IMR-90 (cell line): ENCODE measurements around the gene TBX10. TPM values are rescaled to one million over a fixed set of nuclear protein-coding genes. Genes with fewer than 3 reads are reported as not detected.

Experiments
- ATAC-seq: fragments of 200-7000 bp; cut with Tn5 transposase; 2 replicates; pipeline ENCODE4 v1.9.1; 2020; ENCODE audit warnings: low read depth, mild to moderate bottlenecking, moderate library complexity
- BruUV-seq: library from RNA; stranded (reverse); fragments of 400-500 nt; replicated peaks from 2 replicates; lab custom pipeline; 2021; lab: Mats Ljungman, UMichigan
- CTCF ChIA-PET: fragments of 300-600 bp; formaldehyde crosslinking; extraction: SDS; loops from one replicate; lab custom pipeline; 2021; ENCODE audit warnings: antibody characterized with exemption; lab: Yijun Ruan, JAX
- POLR2A ChIA-PET: fragments of 300-600 bp; sonication (Branson Sonifier 250); formaldehyde crosslinking; loops from one replicate; lab custom pipeline; 2022; ENCODE audit warnings: antibody characterized with exemption; ENCODE audit not compliant: unreplicated experiment; lab: Charles Lee
- DNase-seq: peaks from one replicate; pipeline ENCODE4 v3.0.0; 2013
- H2AFZ ChIP-seq: replicated peaks from 2 replicates; pipeline ENCODE3; 2013; ENCODE audit warnings: low read length, mild to moderate bottlenecking; ENCODE audit not compliant: poor library complexity
- H2AK5ac ChIP-seq: 2 replicates; pipeline ENCODE4 v1.6.1; 2013; ENCODE audit warnings: low read depth, low read length, inconsistent platforms
- H2AK9ac ChIP-seq: replicated peaks from 2 replicates; pipeline ENCODE3; 2013; ENCODE audit warnings: mild to moderate bottlenecking, low read depth, low read length, moderate library complexity; ENCODE audit not compliant: poor library complexity
- H2BK120ac ChIP-seq: 2 replicates; pipeline ENCODE4 v1.6.1; 2013; ENCODE audit warnings: low read depth, low read length, inconsistent platforms
- H2BK15ac ChIP-seq: 3 replicates; pipeline ENCODE4 v1.6.1; 2013; ENCODE audit warnings: low read depth, low read length, inconsistent platforms
- H2BK20ac ChIP-seq: 2 replicates; pipeline ENCODE4 v1.6.1; 2013; ENCODE audit warnings: low read depth, mild to moderate bottlenecking, inconsistent platforms, low read length, moderate library complexity
- H2BK5ac ChIP-seq: 2 replicates; pipeline ENCODE4 v1.6.1; 2013; ENCODE audit warnings: mild to moderate bottlenecking, low read depth, low read length, inconsistent platforms; ENCODE audit not compliant: poor library complexity, severe bottlenecking
- H3K14ac ChIP-seq: replicated peaks from 2 replicates; pipeline ENCODE4 v1.6.1; 2013; ENCODE audit warnings: low read depth, low read length, inconsistent platforms
- H3K18ac ChIP-seq: 2 replicates; pipeline ENCODE4 v1.6.1; 2013; ENCODE audit warnings: low read depth, low read length, control low read depth
- H3K23ac ChIP-seq: 2 replicates; pipeline ENCODE4 v1.6.1; 2013; ENCODE audit warnings: low read depth, low read length, inconsistent platforms
- H3K27ac ChIP-seq: 2 replicates; pipeline ENCODE4 v1.5.1; 2013; ENCODE audit warnings: mild to moderate bottlenecking, control low read depth, low read length; ENCODE audit not compliant: insufficient read depth
- H3K27me3 ChIP-seq: 2 replicates; pipeline ENCODE4 v1.6.1; 2013; ENCODE audit warnings: low read length; ENCODE audit not compliant: control insufficient read depth, insufficient read depth
- H3K36me3 ChIP-seq: 2 replicates; pipeline ENCODE4 v1.6.1; 2013; ENCODE audit warnings: low read length, mixed read lengths; ENCODE audit not compliant: control insufficient read depth, insufficient read depth
- H3K4ac ChIP-seq: 2 replicates; pipeline ENCODE4 v1.6.1; 2013; ENCODE audit warnings: low read depth, low read length, inconsistent platforms
- H3K4me1 ChIP-seq: 2 replicates; pipeline ENCODE4 v1.6.1; 2013; ENCODE audit warnings: low read length, mixed read lengths; ENCODE audit not compliant: control insufficient read depth, insufficient read depth
- H3K4me2 ChIP-seq: 2 replicates; pipeline ENCODE4 v1.6.1; 2013; ENCODE audit warnings: low read depth, mild to moderate bottlenecking, control low read depth, low read length, moderate library complexity
- H3K4me3 ChIP-seq: 2 replicates; pipeline ENCODE4 v1.5.1; 2013; ENCODE audit warnings: low read depth, mild to moderate bottlenecking, control low read depth, low read length, moderate library complexity; ENCODE audit not compliant: insufficient read depth
- H3K56ac ChIP-seq: 2 replicates; pipeline ENCODE4 v1.6.1; 2013; ENCODE audit warnings: low read length, inconsistent platforms; ENCODE audit not compliant: insufficient read depth; ENCODE audit errors: extremely low read depth
- H3K79me1 ChIP-seq, 2 experiments: 2 replicates each; pipeline ENCODE4 v1.6.1; 2013; ENCODE audit warnings: low read length in 2 of 2, inconsistent platforms in 1 of 2, low read depth in 1 of 2
- H3K9ac ChIP-seq: 2 replicates; pipeline ENCODE4 v1.6.1; 2013; ENCODE audit warnings: low read depth, low read length, control low read depth
- H3K9me1 ChIP-seq: 2 replicates; pipeline ENCODE4 v1.6.1; 2013; ENCODE audit warnings: low read length, inconsistent platforms; ENCODE audit not compliant: insufficient read depth
- H3K9me3 ChIP-seq: 2 replicates; pipeline ENCODE4 v1.6.1; 2013; ENCODE audit warnings: low read length; ENCODE audit not compliant: control insufficient read depth, insufficient read depth
- H4K20me1 ChIP-seq: 2 replicates; pipeline ENCODE4 v1.6.1; 2013; ENCODE audit warnings: low read length, inconsistent platforms; ENCODE audit not compliant: insufficient read depth
- H4K5ac ChIP-seq: 2 replicates; pipeline ENCODE4 v1.6.1; 2013; ENCODE audit warnings: mild to moderate bottlenecking, low read depth, low read length, control low read depth
- H4K8ac ChIP-seq, 2 experiments: 2 replicates each; pipeline ENCODE4 v1.6.1; 2013; ENCODE audit warnings: low read depth in 2 of 2, low read length in 2 of 2, control low read depth in 1 of 2, inconsistent platforms in 1 of 2
- H4K91ac ChIP-seq: 2 replicates; pipeline ENCODE4 v1.6.1; 2013; ENCODE audit warnings: low read depth, low read length, inconsistent platforms; ENCODE audit not compliant: insufficient read depth
- BHLHE40 ChIP-seq: fragments of 150-350 bp; IDR thresholded peaks from 2 replicates; pipeline ENCODE4 v1.6.1; 2016; ENCODE audit warnings: mild to moderate bottlenecking, low read depth, low read length
- CEBPB ChIP-seq: IDR thresholded peaks from 2 replicates; pipeline ENCODE4 v1.6.1; 2012; ENCODE audit warnings: low read depth, low read length, improper control_type of control experiment
- CHD1 ChIP-seq: IDR thresholded peaks from 2 replicates; pipeline ENCODE4 v1.6.1; 2012; ENCODE audit warnings: low read depth, low read length, improper control_type of control experiment
- CTCF ChIP-seq: conservative IDR thresholded peaks from 2 replicates; pipeline ENCODE4 v1.5.1; 2012; ENCODE audit warnings: mild to moderate bottlenecking, low read depth, low read length, improper control_type of control experiment
- ELK1 ChIP-seq: fragments of 150-350 bp; IDR thresholded peaks from 2 replicates; pipeline ENCODE4 v1.6.1; 2016; ENCODE audit warnings: low read depth, mild to moderate bottlenecking, low read length, moderate library complexity, borderline replicate concordance
- FOS ChIP-seq: fragments of 150-350 bp; IDR thresholded peaks from 2 replicates; pipeline ENCODE4 v1.6.1; 2016; ENCODE audit warnings: low read depth, low read length
- MAZ ChIP-seq: IDR thresholded peaks from 2 replicates; pipeline ENCODE4 v1.6.1; 2012; ENCODE audit warnings: low read depth, mild to moderate bottlenecking, low read length, improper control_type of control experiment, moderate library complexity, borderline replicate concordance
- MXI1 ChIP-seq: IDR thresholded peaks from 2 replicates; pipeline ENCODE4 v1.6.1; 2012; ENCODE audit warnings: low read depth, mild to moderate bottlenecking, low read length, moderate library complexity, borderline replicate concordance
- NFE2L2 ChIP-seq: fragments of 150-350 bp; IDR thresholded peaks from 2 replicates; pipeline ENCODE4 v1.6.1; 2016; ENCODE audit warnings: low read depth, mild to moderate bottlenecking, low read length
- POLR2A ChIP-seq: IDR thresholded peaks from 2 replicates; pipeline ENCODE4 v1.6.1; 2012; ENCODE audit warnings: mild to moderate bottlenecking, low read depth, low read length
- RAD21 ChIP-seq: IDR thresholded peaks from 2 replicates; pipeline ENCODE4 v1.6.1; 2012; ENCODE audit warnings: low read length, improper control_type of control experiment
- RCOR1 ChIP-seq: IDR thresholded peaks from 2 replicates; pipeline ENCODE4 v1.6.1; 2012; ENCODE audit warnings: mild to moderate bottlenecking, low read length, improper control_type of control experiment; ENCODE audit not compliant: insufficient replicate concordance
- RFX5 ChIP-seq: IDR thresholded peaks from 2 replicates; pipeline ENCODE4 v1.8.0; 2012; ENCODE audit warnings: low read depth, mild to moderate bottlenecking, low read length, moderate library complexity
- SMC3 ChIP-seq: fragments of 150-350 bp; IDR thresholded peaks from 2 replicates; pipeline ENCODE4 v1.6.1; 2016; ENCODE audit warnings: low read depth, mild to moderate bottlenecking, antibody characterized with exemption, low read length, moderate library complexity
- USF2 ChIP-seq: fragments of 150-350 bp; IDR thresholded peaks from 2 replicates; pipeline ENCODE4 v1.6.1; 2017; ENCODE audit warnings: mild to moderate bottlenecking, antibody characterized with exemption, low read length, low read depth
- WGBS, 2 experiments: methylation state at CpG; one replicate each; pipeline versions ENCODE4 v1.1.5 to v1.1.7; 2013; ENCODE audit warnings: missing lambda C conversion rate in 2 of 2; ENCODE audit not compliant: insufficient read length in 1 of 2; ENCODE audit errors: extremely low coverage in 2 of 2; 5-methylcytosine and 5-hydroxymethylcytosine counted together
- dilution Hi-C: fragments of 300-500 bp; cut with HindIII; formaldehyde crosslinking; loops from one replicate; pipeline ENCODE4 v1.14.3; 2018; ENCODE audit warnings: low sequenced_read_pairs; ENCODE audit not compliant: unreplicated experiment
- in situ Hi-C: fragments of 300-500 bp; cut with MboI; formaldehyde crosslinking; loops from 3 replicates; pipeline ENCODE4 v1.14.3; 2019; ENCODE audit warnings: low sequenced_read_pairs, inconsistent platforms, mixed read lengths
- intact Hi-C: fragments of 100-400 bp; cut with micrococcal nuclease; formaldehyde crosslinking; loops from 2 replicates; pipeline ENCODE4 v1.10.0; 2022
- polyA plus RNA-seq, 3 experiments: library from polyadenylated mRNA; depleted of rRNA; stranded (reverse); fragments of >200 nt; gene quantifications; 2 replicates each; pipeline ENCODE4 v1.2.3, GENCODE V29; 2012; ENCODE audit warnings: low replicate concordance in 1 of 3
- total RNA-seq: library from RNA; depleted of rRNA; stranded (reverse); fragments of >200 nt; gene quantifications from 2 replicates; pipeline ENCODE4 v1.2.3, GENCODE V29; 2012

TBX10 gene
- total and polyA plus RNA-seq, 2 of the 4 experiments (the other 2 are of a cell fraction), result not detected

GRCh38 chr11:67667490-67668191 is 28.1 kb upstream of the TBX10 start:
- Histone ChIP-seq H2BK15ac (no peak overlapping the region), H4K20me1 (no peaks in the 10 kb centered on the region), H3K4me1 (no peaks in the 10 kb centered on the region), H3K18ac (no peak overlapping the region), H3K27ac (no peak overlapping the region), H3K4me2 (no peak overlapping the region), H3K9me3 (no peaks in the 10 kb centered on the region), H3K9ac (no peak overlapping the region), H3K4me3 (no peak overlapping the region), H3K23ac (no peak overlapping the region), H2BK20ac (no peak overlapping the region), H2BK5ac (no peak overlapping the region), H4K8ac (no peak overlapping the region), H3K9me1 (no peaks in the 10 kb centered on the region), H2BK120ac (no peak overlapping the region), H4K91ac (no peak overlapping the region), H3K14ac (no peak overlapping the region), H2AK5ac (no peak overlapping the region), H3K79me1 (no peaks in the 10 kb centered on the region), H3K56ac (no peak overlapping the region), H2AK9ac (no peak overlapping the region), H3K4ac (no peak overlapping the region), H3K27me3 (peaks cover 5% of the 10 kb centered on the region), H2AFZ (no peak overlapping the region), H3K36me3 (no peaks in the 10 kb centered on the region), H4K5ac (no peak overlapping the region)
- dilution Hi-C loops, result no loop called here
- no peak for DNase-seq
- in situ Hi-C loops, result no loop called here
- CTCF ChIA-PET, result no interaction called here
- intact Hi-C loops, result no loop called here
- TF ChIP-seq CTCF, result no peak
- no peak for TF ChIP-seq CEBPB
- TF ChIP-seq MAZ, result no peak
- TF ChIP-seq MXI1, result no peak
- no peak for TF ChIP-seq CHD1
- TF ChIP-seq RCOR1, result no peak
- TF ChIP-seq SMC3, result no peak
- no peak for TF ChIP-seq USF2
- TF ChIP-seq POLR2A, result no peak
- no peak for TF ChIP-seq ELK1
- TF ChIP-seq RFX5, result no peak
- no peak for TF ChIP-seq FOS
- TF ChIP-seq BHLHE40, result no peak
- TF ChIP-seq NFE2L2, result no peak
- no peak for TF ChIP-seq RAD21
- BruUV-seq, result no TSS peak
- 78% methylated on average over 6 of the region's 26 CpGs; no CpG with 5 or more reads in 1 of the 2 experiments for WGBS, 2 experiments
- POLR2A ChIA-PET, result no interaction called here
- ATAC-seq, result no peak
